Mesodermal cell (in vitro differentiated cells): ENCODE data around the gene NPFFR2.
A peak's percentile ranks its signal among the peaks of the same experiment; 100 is the strongest.
"Not testable (repeated sequence)": the region's sequence is repeated elsewhere in the genome, so short reads cannot be mapped to it uniquely, and the experiment has no call there.

Experiments
- H3K27ac ChIP-seq: 2 replicates; pipeline ENCODE4 v1.7.0; 2013; ENCODE audit warnings: mild to moderate bottlenecking, low read depth, low read length, moderate library complexity; ENCODE audit not compliant: severe bottlenecking
- H3K36me3 ChIP-seq: 2 replicates; pipeline ENCODE4 v1.7.1; 2013; ENCODE audit warnings: mild to moderate bottlenecking, low read length, moderate library complexity; ENCODE audit not compliant: control insufficient read depth, insufficient read depth
- H3K4me1 ChIP-seq: one replicate; pipeline ENCODE4 v1.7.1; 2013; ENCODE audit warnings: mild to moderate bottlenecking, low read length; ENCODE audit not compliant: insufficient read depth, control insufficient read depth, poor library complexity, severe bottlenecking
- H3K4me3 ChIP-seq: 2 replicates; pipeline ENCODE4 v1.7.0; 2013; ENCODE audit warnings: low read length, control low read depth, mild to moderate bottlenecking; ENCODE audit not compliant: insufficient read depth, poor library complexity, severe bottlenecking; ENCODE audit errors: extremely low read depth
- H3K9me3 ChIP-seq: 2 replicates; pipeline ENCODE4 v1.7.1; 2013; ENCODE audit warnings: mild to moderate bottlenecking, low read length, moderate library complexity; ENCODE audit not compliant: control insufficient read depth
- WGBS, 2 experiments: methylation state at CpG; one replicate each; pipeline ENCODE4 v1.1.5; 2013; ENCODE audit warnings: missing lambda C conversion rate in 2 of 2; ENCODE audit not compliant: insufficient coverage in 2 of 2; 5-methylcytosine and 5-hydroxymethylcytosine counted together

The NPFFR2 gene

DNA sequence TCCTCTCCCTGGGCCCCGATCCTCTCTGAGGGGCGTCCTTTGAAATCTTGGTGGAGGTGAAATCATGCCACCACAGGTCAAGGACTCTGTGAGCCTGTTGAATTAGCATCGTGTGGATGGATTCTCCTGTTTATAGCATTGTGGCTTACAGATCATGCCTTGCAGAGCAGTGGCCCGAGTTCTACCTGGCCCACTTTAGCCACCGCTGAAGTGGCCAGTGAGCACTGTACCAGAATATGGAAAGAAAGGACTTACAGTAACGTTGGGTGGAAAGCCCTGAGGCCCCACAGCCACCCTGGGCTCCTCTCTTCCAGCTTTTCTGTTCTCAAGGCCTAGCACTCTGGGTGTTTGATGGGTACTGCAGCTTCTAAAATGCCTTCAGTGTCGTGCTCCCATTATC lies 35.3 kb downstream of the NPFFR2 start:
- Histone ChIP-seq H3K36me3 (no peaks in the 10 kb centered on the region), H3K9me3 (no peaks in the 10 kb centered on the region), H3K4me3 (no peak overlapping the region), H3K4me1 (no peaks in the 10 kb centered on the region), H3K27ac (no peak overlapping the region)
- WGBS, 2 experiments = 92 to 96% methylated on average over 5 to 6 of the region's 7 CpGs

DNA sequence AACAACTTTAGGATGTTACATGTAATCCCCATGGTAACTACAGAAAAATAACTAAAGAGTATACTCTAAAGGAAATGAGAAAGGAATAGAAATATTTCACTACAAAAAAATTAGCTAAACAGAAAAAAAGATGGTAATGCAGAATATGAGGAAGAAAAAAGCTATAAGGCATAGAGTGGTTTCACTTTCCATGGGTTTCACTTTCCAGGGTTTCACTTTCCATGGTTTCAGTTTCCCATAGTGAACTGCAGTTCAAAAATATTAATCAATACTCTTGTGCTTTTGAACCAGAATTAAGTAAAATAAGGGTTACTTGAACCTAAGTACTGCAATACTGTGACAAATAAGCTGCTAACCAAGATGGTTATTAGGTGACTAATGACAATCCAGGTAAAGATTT lies 42.0 kb downstream of the NPFFR2 start:
- Histone ChIP-seq H3K36me3 (no peaks in the 10 kb centered on the region), H3K27ac (no peak overlapping the region), H3K9me3 (no peaks in the 10 kb centered on the region), H3K4me1 (no peaks in the 10 kb centered on the region), H3K4me3 (no peak overlapping the region)

DNA sequence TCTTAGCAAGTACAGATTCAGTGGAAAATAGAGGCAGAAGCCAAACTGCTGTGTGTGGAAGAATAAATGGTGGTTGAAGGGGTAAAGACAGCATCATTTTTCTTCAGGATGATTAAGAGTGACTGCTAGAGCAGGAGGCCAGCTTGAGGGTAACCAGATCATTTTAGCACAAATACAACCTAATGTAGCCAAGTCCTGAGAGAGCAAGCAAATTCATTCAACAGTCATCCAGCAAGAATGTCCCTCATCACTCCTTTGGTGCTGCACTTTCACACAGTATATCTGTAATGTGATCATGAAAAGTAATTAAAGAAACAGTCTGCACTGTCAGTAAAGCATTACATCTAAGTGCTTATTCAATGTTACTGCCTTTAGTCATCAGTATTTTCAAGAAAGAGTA lies 44.8 kb downstream of the NPFFR2 start:
- no peaks in the 10 kb centered on the region for H3K36me3 ChIP-seq
- no peak overlapping the region for H3K4me3 ChIP-seq
- no peaks in the 10 kb centered on the region for H3K4me1 ChIP-seq
- peak overlapping the region; percentile 18 for H3K27ac ChIP-seq
- H3K9me3 ChIP-seq = no peaks in the 10 kb centered on the region

DNA sequence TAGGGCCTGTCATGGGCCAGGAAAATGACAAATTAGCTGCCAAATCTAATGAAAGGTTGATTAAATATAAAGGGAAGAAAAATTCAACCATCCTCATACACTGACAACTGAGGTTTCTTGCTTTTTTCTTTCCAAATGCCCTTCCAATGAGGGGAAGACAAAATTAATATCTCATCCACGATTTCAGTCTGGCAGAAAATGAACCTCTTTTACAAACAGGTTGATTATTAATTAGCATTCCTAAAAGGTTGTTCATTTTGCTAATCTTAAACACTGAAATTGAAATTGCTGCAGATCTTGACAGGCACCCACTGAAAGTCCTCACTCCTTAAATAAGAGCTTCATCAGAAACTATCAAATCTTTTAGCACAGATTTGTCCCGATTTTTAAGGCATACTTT lies 45.5 kb downstream of the NPFFR2 start:
- WGBS, 2 experiments = no CpG with 5 or more reads among the region's 2 CpGs

DNA sequence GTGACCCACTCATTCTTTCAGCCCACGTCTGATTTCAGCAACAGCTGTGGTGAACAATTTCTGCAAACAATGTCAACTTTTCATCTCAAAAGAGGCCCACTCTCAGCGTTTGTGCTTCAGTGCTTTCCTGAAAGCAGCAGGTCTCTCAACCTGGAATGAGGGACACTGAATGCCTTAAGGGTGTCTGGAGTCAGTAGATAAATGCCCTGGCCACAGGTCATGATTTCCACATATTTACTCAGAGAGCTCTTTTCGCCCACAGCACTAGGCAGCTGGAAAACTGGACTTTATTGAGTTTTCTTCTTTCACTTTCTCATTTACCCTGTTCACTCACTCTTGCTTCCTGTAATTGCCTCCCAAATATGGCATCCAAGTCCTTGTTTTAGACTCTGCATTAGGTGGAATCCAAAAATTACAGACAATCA lies 52.8 kb downstream of the NPFFR2 start:
- H3K4me1 ChIP-seq = no peaks in the 10 kb centered on the region
- WGBS, 2 experiments = 64 to 70% methylated on average over 3 of the region's 3 CpGs
- no peaks in the 10 kb centered on the region for H3K9me3 ChIP-seq
- H3K27ac ChIP-seq = no peak overlapping the region
- no peak overlapping the region for H3K4me3 ChIP-seq
- H3K36me3 ChIP-seq = no peaks in the 10 kb centered on the region

More for the DNA sequence above, 45.5 kb downstream of the NPFFR2 start:
- H3K27ac ChIP-seq = no peak overlapping the region
- no peak overlapping the region for H3K4me3 ChIP-seq
- no peaks in the 10 kb centered on the region for H3K36me3 ChIP-seq
- H3K4me1 ChIP-seq = no peaks in the 10 kb centered on the region
- no peaks in the 10 kb centered on the region for H3K9me3 ChIP-seq

DNA sequence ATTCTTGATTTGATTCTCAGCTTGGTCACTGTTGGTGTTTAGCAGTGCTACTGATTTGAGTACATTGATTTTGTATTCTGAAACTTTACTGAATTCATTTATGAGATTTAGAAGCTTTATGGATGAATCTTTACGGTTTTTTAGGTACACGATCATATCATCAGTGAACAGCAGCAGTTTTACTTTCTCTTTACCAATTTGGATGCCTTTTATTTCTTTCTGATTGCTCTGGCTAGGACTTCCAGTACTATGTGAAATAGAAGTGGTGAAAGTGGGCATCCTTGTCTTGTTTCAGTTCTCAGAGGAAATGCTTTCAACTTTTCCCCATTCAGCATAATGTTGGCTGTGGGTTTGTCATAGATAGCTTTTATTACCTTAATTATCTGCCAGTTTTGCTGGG lies 58.8 kb downstream of the NPFFR2 start:
- H3K4me1 ChIP-seq, H3K36me3 ChIP-seq, H3K27ac ChIP-seq, H3K4me3 ChIP-seq, H3K9me3 ChIP-seq: not testable (repeated sequence)
- WGBS, 2 experiments = no CpG with 5 or more reads among the region's 2 CpGs

DNA sequence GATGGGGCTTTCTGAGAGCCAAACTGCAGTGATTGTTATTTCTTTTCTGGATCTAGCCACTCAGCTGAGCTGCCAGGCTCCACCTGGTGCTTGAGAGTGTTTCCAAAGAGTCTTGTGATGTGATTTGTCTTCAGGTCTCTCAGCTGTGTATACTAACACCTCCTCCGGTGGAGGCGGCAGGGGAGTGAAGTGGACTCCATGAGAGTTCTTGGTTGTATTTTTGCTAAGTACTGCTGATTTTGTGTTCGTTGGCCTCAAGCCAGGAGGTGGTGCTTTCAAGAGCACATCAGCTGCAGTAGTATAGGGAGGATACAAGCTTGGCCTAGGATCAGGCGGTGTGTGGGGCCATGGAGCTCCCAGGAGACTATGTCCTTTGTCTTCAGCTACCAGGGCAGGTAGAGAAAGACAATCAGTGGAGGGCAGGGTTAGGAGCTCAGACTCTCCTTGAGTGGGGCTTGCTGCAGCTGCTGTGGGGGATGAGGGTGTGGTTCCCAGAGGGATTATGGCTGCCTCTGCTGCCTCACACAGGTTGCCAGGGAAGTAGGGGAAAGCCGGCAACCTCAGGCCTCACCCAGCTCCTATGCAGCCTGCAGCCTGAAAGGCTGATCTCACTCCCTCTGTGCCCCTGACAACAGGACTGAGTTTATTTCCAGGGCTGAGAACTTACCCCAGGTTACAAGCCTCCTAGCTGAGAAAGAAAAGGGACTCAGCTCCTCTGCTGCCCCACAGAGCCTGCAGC lies 62.4 kb downstream of the NPFFR2 start:
- H3K9me3 ChIP-seq = no peaks in the 10 kb centered on the region
- WGBS, 2 experiments = 93 to 100% methylated on average over 3 to 4 of the region's 5 CpGs
- H3K4me1 ChIP-seq = no peaks in the 10 kb centered on the region
- H3K36me3 ChIP-seq = no peaks in the 10 kb centered on the region
- no peak overlapping the region for H3K27ac ChIP-seq
- no peak overlapping the region for H3K4me3 ChIP-seq

DNA sequence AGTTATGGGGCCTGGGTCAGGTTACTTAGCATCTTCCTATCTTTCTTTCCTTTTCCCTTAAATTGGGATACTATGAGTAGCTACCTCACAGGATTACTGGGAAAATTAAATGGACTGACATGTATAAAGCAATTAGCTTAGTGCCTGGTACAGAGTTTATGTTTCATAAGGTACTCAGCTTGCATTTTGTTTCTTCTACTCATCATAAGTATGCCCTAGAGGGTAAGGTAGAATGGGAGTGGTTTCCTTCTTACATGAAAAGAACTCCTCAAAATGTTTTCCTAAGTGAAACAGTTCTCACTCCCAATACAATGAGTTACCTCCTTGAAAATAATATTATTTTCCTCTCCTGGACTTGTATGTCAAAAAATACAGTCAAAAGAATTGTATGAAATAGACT lies 75.7 kb downstream of the NPFFR2 start:
- no peak overlapping the region for H3K27ac ChIP-seq
- peaks cover 21% of the 10 kb centered on the region for H3K4me1 ChIP-seq
- no peaks in the 10 kb centered on the region for H3K36me3 ChIP-seq

DNA sequence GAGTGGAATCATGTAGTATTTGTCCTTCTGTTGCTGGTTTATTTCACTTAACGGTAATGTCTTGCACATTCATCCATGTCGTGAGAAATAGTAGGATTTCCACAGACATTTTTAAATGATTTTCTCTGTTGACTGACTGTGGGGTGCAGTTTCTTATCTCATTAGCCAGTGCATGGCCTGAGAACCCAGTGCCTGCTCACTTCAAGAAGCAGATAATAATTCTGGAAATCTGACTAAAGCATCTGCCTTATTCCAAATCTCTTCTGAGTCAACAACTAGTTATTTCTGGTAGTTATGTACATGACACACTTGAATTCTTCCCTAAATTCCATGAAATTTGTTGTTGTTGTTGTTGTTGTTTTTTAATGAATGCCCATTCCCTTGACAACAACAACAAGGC lies 77.6 kb downstream of the NPFFR2 start:
- Histone ChIP-seq H3K27ac (no peak overlapping the region), H3K9me3 (no peaks in the 10 kb centered on the region), H3K4me3 (no peak overlapping the region), H3K36me3 (no peaks in the 10 kb centered on the region), H3K4me1 (peaks cover 21% of the 10 kb centered on the region)
- WGBS, 2 experiments = no CpG with 5 or more reads among the region's 2 CpGs

More for the DNA sequence above, 75.7 kb downstream of the NPFFR2 start:
- H3K4me3 ChIP-seq = no peak overlapping the region
- no peaks in the 10 kb centered on the region for H3K9me3 ChIP-seq

DNA sequence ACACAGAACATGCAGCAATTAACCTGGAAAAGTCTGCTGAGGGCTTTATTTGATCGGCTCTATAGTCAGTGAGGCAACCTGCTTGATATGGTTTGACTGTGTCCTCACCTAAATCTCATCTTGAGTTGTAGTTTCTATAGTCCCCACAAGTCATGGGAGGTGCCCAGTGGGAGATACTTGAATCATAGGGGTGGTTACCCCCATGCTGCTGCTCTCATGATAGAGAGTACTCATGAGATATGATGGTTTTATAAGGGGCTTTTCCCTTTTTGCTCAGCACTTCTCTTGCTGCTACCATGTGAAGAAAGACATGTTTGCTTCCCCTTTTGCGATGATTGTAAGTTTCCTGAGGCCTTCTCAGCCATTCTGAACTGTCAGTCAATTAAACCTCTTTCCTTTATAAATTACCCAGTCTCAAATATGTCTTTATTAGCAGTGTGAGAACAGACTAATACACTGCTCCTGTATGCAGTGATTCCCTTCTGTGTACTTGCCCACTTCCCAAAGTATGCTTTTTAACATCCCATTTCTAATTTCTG lies 78.2 kb downstream of the NPFFR2 start:
- WGBS, 2 experiments = 80 to 100% methylated on average over 1 of the region's 2 CpGs
- no peak overlapping the region for H3K27ac ChIP-seq
- H3K36me3 ChIP-seq = no peaks in the 10 kb centered on the region

DNA sequence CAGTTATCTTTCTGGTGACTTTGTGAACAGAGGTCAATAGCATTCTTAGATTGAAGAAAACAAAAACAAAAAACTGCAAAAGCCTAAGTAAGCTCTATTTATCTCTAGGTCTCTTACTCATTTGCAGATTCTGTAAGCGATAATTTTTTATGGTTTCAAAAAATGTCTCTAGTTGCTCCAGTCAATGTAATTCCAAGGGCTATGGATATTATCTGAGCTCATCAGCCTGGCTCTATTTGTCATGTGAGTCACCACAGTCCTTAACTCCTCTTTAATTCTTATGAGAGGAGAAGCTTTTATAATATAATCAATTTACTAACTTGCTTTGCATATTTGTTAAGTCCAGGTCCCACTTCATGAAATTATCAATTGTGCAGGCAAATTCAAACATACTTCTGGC lies 79.1 kb downstream of the NPFFR2 start:
- Histone ChIP-seq H3K9me3 (no peaks in the 10 kb centered on the region), H3K27ac (peak overlapping the region; percentile 33), H3K4me1 (peaks cover 21% of the 10 kb centered on the region), H3K36me3 (no peaks in the 10 kb centered on the region), H3K4me3 (no peak overlapping the region)
- 80% methylated on average over 1 of the region's 1 CpG; no CpG with 5 or more reads in 1 of the 2 experiments for WGBS, 2 experiments

More for the DNA sequence above, 78.2 kb downstream of the NPFFR2 start:
- Histone ChIP-seq H3K4me1 (peaks cover 21% of the 10 kb centered on the region), H3K9me3 (no peaks in the 10 kb centered on the region), H3K4me3 (no peak overlapping the region)
